Measurements from ENCODE around the gene PRKAR2B.

DNA sequence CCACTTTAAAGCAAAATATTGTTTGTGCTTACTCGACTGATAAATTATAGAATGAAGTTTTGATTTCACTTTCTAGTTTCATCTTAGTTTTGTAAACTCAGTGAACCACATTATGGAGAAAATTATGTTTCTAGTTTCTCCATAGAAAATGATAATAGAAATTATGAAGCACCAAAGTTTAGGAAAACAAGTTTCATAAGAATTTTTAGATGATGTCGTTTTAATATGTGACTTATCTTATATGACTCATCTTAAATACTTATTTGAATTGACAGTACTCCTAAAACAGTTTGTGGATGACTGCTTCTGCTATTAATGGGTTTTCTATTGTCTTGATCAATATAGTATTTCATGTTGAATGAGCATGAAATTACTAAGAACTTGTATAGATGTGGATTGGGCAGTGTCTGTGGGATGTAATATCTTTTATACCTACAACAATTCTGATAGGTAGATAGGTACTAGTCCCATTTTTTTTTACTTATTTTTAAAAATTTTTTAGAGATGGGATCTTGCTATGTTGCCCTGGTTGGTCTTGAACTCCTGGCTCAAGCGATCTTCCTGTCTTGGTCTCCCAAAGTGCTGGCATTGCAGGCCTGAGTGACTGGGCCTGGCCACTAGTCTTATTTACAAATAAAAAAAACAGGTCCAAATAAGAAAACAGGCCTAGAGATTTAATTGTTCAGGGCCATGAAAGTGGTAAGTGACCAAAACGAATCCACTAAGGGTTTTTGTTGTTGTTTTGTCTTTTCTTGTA is 127.9 kb downstream of the PRKAR2B start:
- TF ChIP-seq, protein P1, sequence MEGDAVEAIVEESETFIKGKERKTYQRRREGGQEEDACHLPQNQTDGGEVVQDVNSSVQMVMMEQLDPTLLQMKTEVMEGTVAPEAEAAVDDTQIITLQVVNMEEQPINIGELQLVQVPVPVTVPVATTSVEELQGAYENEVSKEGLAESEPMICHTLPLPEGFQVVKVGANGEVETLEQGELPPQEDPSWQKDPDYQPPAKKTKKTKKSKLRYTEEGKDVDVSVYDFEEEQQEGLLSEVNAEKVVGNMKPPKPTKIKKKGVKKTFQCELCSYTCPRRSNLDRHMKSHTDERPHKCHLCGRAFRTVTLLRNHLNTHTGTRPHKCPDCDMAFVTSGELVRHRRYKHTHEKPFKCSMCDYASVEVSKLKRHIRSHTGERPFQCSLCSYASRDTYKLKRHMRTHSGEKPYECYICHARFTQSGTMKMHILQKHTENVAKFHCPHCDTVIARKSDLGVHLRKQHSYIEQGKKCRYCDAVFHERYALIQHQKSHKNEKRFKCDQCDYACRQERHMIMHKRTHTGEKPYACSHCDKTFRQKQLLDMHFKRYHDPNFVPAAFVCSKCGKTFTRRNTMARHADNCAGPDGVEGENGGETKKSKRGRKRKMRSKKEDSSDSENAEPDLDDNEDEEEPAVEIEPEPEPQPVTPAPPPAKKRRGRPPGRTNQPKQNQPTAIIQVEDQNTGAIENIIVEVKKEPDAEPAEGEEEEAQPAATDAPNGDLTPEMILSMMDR (IDR thresholded peaks at IDR 0.05): no peak
- no peak for TF ChIP-seq ZFX (IDR thresholded peaks at IDR 0.05; ENCODE audit: borderline replicate concordance)
